DMS 273 (cell line): ENCODE data around the gene RASA3.
A peak's percentile ranks its signal among the peaks of the same experiment; 100 is the strongest.

Experiments
- DNase-seq: peaks from one replicate; lab custom pipeline; 2025; ENCODE audit not compliant: unreplicated experiment; lab: John Stamatoyannopoulos, UW

RASA3 gene

GRCh38 chr13:113962386-113962785 is 170.0 kb downstream of the RASA3 start:
- DNase-seq, result no peak

DNA sequence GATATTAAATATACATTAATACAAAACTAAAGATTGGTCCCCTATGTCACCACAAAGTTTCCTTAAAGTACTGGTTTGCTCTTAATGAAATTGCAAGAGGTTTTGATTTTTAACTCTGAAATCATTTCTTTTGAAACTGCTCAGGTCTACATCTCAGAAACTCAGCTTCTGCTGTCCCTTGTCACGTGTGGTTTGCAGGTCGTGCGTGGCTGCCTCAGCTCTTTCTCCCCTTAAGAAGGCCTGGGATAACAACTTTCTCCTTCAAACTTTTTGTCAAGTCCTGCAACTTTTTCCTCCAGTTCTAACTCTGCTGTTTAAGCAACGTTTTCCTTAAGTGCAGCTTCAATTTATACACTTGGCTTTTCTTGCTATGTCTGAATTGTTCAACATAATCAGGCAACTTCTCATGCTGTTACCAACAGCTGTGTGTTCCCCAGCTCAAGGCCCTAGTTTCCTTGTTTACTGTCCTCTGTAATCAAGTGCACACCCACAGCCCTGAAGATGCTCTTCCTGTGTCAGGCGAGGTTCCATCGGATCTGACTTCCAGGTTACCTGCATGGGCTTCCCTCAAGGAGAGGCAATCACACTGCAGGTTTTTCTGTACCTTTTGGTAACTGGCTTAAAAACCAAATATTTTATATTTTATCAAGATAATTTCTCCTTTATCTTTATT is 172.0 kb downstream of the RASA3 start:
- DNase-seq, result no peak

- DNase-seq, result no peak
Observed at GRCh38 chr13:113959198-113959597, 173.2 kb downstream of the RASA3 start.

DNA sequence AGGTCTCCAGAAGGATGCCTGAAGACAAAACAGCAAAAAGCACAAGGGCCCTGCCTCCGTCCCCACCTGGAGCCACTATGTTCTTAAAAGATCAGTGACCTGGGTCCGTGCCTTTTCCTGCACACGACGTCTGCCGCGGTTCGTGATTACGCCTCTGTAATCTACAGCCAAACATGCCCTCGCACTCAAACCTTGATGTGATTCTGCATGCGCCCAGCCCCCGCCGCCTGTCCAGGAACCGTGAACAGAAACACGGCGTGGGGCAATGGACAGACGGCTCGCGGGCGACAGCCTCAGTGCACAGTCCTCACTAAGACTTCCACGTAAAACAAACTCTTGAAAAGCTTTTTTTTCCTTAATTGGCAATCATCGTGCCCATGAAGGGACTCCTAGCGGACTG is 174.1 kb downstream of the RASA3 start:
- no peak for DNase-seq

DNA sequence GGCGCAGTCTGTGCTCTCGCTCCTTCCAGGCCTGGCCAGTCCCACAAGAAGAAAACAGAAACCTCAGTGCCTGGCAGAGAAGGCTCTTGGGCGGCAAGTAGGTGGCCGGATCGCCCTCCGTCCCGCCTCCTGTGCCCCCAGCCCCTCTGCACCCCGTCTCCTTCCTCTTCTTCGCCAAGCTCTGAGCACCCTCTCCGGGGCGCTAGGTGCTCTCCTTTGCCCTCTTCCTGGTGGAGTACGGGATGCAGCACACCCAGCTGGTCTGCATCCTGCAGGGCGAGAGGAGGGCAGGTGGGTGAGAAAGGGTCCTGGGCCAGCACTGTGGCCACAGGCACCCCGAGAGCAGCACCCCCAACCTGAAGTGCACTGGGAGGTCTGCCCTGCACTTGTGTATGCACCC is 175.9 kb downstream of the RASA3 start:
- DNase-seq, result no peak

DNA sequence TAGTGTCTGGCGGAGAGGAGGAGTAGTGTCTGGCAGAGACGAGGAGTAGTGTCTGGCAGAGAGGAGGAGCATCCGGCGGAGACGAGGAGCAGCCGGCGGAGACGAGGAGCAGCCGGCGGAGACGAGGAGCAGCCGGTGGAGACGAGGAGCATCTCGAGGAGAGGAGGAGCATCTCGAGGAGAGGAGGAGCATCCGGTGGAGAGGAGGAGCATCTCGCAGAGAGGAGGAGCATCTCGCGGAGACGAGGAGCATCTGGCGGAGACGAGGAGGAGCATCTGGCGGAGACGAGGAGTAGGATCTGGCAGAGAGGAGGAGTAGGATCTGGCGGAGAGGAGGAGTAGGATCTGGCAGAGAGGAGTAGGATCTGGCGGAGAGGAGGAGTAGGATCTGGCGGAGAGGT is 176.7 kb downstream of the RASA3 start:
- no peak for DNase-seq

DNA sequence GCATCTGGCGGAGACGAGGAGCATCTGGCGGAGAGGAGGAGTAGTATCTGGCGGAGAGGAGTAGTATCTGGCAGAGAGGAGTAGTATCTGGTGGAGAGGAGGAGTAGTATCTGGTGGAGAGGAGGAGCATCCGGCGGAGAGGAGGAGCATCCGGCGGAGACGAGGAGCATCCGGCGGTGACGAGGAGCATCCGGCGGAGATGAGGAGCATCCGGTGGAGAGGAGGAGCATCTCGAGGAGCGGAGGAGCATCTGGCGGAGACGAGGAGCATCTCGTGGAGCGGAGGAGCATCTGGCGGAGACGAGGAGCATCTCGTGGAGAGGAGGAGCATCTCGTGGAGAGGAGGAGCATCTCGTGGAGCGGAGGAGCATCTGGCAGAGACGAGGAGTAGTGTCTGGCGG is 177.2 kb downstream of the RASA3 start:
- DNase-seq, result no peak

GRCh38 chr13:113954046-113954835 is 178.2 kb downstream of the RASA3 start:
- DNase-seq, result no peak

- no peak for DNase-seq
Observed at GRCh38 chr13:113953561-113953960, 178.9 kb downstream of the RASA3 start.

DNA sequence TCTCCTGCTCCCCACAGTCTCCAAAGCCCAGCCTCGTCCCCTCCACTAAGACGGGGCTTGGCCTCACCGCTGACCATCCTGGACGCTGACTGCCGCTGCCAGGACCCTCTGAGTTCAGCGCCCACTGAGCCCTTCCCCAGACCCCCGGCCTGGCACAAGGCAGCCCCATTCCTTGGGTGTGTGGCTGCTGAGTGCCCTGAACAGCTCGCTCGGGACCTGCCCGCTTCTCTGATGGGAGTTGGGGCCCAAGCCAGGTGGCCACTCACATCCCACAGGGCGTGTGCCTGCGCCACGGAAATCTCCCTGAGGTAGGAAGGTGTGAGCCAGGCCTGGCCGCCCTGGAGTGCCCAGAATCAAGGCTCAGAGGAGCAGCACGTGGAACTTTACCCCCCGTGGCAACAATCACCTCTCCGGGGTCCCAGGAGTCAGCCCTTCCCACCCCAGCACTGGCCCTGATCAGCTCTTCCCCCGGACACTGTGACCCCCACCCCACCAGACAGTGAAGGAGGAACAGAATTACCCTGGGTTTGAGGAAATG is 179.4 kb downstream of the RASA3 start:
- DNase-seq, result no peak

DNA sequence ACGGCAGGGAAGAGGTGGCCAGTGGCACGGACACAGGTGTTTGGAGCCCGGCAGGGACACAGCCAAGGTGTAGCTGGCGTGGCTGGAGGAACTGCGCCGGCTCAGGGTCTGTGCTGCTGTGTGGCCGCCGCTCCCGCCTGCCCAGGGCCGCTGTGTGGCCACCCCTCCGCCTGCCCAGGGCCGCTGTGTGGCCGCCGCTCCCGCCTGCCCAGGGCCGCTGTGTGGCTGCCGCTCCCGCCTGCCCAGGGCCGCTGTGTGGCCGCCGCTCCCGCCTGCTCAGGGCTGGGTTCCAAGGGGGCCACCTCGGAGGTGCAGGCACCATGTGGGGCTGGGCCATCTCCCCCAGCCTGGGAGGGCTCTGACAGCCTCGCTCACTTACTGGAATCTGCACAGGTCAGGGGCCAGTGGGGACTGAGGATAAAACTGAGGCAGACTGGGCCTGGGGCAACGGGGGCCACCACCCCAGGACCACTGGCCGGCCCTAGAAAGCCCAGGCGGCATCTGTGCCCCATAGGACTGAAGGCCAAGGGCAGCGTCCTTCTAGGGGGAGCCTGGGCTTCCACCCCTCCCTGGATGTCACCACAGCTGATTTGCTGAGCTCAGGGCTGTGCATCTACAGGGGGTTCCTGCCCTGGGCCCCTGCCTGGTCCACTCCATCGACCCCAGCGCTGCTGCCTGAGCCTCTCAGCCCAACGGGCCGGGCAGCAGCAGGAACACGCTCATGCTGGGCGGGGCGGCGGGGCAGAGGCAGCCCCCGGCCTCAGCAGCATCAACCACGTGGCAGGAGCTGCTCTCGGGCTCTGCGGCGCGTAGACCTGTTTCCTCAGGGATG is 180.1 kb downstream of the RASA3 start:
- no peak for DNase-seq

DNA sequence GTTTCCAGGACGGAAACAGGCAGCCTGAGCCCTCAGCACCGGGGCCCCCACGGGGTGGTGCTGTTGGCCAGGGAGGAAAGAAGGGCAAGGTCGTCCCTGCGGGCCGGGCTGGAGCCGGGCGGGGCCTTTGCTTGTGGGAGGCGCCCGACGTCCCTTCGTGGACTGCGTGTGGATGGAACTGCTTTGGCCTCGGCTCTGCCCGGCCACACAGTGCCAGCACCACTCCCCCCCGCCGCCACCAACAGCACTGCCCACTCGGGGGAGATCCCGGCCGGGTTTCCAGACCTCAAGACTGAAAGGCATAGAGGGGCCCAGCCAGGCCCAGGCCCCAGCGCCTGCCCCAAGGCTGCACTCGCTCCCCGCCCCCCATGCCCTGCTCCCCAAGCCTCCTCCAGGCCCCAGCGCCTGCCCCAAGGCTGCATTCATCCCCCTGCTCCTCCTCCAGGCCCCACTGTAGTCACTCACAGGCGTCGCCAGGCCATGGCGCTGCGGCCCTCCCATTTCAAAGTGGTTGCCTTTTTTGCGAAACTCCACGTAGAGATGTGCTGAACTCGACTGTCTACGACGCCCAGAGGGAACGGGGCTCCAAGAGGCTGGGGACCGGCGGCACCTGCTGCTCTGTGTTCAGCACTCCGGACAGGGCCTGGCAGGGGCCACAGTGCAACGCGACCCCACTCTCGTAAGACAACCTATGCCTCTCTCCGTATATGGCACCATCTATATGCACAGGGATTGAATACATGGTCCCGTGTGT is 181.0 kb downstream of the RASA3 start:
- peak; percentile 84 for DNase-seq

DNA sequence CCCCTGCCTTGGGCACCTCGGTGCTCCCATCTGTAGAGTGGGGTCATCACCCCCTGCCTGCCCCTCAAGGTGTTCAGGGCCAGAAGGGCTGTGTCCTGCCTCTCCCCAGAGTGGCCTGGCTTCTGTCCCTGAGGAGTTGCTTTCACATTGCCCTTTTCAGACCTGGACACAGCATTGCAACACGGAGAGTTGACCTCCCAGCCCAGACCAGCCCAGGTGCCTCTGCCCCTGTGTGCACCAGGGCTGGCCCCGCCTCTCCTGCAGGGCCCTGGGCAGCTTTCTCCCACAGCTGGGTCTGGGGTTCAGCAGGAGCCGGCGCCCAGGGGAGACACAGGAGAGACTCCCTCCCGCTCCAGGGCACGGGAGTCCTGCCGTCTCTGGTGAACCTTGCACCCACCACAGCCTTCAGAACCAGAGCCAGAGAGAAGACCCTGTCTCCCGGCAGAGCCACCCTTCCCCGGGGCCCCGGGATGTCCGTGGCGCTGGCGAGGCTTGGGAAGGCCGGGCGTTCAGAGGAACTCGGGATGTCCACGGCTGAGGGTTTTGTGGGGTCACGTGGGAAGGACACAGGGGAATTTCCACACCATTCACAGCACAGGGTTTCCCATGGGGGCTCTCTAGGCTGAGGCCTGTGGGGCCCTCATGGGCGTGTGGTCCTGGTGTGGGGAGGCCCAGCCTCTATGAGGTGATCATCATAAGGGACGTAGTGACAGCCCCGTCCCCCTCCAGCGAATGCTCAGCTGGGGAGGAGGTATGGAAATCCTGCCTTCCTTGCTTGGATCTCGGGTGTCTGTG is 181.8 kb downstream of the RASA3 start:
- no peak for DNase-seq

DNA sequence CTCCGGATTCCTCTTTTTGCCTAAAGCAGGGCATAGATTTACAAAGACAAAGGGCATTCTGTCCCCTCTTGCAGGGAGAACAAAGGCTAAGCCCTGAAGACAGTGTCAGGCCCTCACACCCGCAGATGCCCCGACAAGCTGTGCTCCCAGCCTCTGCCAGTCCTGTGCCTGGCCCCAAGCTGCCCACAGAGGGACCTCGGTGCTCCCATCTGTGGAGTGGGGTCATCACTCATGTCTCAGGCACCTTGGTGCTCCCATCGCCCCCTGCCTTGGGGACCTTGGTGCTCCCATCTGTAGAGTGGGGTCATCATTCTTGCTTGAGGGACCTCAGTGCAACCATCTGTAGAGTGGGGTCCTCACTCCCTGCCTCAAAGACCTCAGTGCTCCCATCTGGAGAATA is 182.9 kb downstream of the RASA3 start:
- DNase-seq, result no peak

- no peak for DNase-seq
Observed at GRCh38 chr13:113948034-113948742, 184.2 kb downstream of the RASA3 start.

DNA sequence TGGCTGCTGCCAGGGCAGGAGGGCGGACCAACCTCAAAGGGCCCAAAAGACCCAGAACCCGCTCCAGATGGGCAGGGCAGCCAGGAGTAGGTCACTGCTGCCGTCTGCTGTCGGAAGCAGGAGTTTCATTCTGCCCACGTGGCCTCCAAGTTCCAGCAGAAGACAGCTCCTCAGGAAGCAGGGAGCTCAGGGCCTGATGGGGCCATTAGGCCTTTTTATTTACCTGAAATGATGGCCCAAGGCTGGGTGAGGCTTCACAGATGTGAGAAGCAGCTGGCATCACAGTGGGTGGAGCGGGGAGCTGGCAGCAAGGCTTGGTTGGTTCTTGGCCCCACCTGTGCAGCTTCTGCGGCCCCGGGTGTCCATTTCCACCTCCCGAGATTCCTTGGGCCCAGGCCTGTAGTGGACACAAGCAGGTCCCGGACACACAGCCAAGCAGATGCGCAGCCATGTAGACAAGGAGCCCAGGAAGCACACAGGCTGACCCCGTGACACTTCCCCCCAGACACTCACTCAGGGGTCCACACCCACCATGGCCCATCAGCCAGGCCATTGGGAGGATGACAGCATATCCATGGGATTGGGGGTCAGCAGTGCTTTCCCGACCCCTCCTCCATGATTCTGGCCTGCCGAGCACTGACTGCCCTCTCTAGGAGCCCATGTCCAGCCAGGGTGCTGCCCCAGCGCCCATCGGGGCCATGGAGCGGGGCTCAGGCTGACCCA is 185.0 kb downstream of the RASA3 start:
- peak; percentile 78 for DNase-seq

- DNase-seq, result no peak
Observed at GRCh38 chr13:113946409-113947181, 185.8 kb downstream of the RASA3 start.

DNA sequence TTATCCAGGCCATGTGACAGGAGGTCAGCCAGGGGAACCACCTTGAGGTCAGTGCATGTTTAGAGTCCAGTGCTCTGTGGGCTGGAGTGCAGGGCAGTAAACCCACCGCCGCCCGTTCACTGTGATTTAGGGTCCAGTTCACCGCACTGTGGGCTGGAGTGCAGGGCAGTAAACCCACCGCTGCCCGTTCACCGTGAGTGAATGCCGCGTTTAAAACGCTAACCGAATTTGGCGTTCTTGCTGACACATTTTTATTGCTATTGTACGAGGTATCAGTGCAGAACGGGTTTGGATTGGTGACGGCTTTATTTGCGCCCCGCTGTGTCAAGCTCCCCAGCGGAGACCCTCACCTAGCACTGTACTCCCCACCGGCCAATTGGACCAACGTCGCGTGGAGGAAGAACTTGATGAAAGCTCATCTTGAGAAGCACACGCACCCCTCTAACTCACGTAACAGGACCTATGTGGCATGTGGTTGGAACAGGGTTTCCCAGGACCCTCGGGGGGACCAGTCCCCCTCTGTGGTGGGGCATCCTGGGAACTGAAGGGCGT is 186.5 kb downstream of the RASA3 start:
- no peak for DNase-seq
